ENCODE results near the gene CBARP. TPM values are rescaled to one million over a fixed set of nuclear protein-coding genes. Genes with fewer than 3 reads are reported as not detected.
A peak's percentile ranks its signal among the peaks of the same experiment; 100 is the strongest.

The CBARP gene
- total and polyA plus RNA-seq, 2 of the 13 experiments (the other 11 are each of a cell fraction or from before 2014, with no cell fraction given) = 1.2 to 1.4 TPM

GRCh38 chr19:1283207-1283916 lies 45.6 kb upstream of the CBARP start (continued):
- TF ChIP-seq ZNF33A (CRISPR knock-in tag; IDR thresholded peaks at IDR 0.05; ENCODE audit: borderline replicate concordance) = no peak
- 0 out of 2 replicates have a peak, but pooled peaks have one; percentile 12 for TF ChIP-seq MIER2 (CRISPR knock-in tag; IDR thresholded peaks at IDR 0.05)
- TF ChIP-seq ZNF773 (CRISPR knock-in tag; IDR thresholded peaks at IDR 0.05; ENCODE audit: borderline replicate concordance) = no peak
- TF ChIP-seq TAF1 (CRISPR knock-in tag; IDR thresholded peaks at IDR 0.05) = no peak
- TF ChIP-seq PHB2 (IDR thresholded peaks at IDR 0.05; ENCODE audit: partially characterized antibody) = no peak
- no peak for TF ChIP-seq ZBTB37 (CRISPR knock-in tag; IDR thresholded peaks at IDR 0.05)
- TF ChIP-seq ZBTB8A (CRISPR knock-in tag; IDR thresholded peaks at IDR 0.05; ENCODE audit: borderline replicate concordance, low read depth) = no peak
- TF ChIP-seq SALL2 (CRISPR knock-in tag; IDR thresholded peaks at IDR 0.05) = peak; percentile 68; the same call in 1 of the 2 replicates
- TF ChIP-seq ZNF687 (CRISPR knock-in tag; IDR thresholded peaks at IDR 0.05) = peak; percentile 71
- TF ChIP-seq ZNF124 (CRISPR knock-in tag; IDR thresholded peaks at IDR 0.05) = no peak
- TF ChIP-seq ZBTB40 (IDR thresholded peaks at IDR 0.05) = no peak
- no peak; the same call in 1 of the 2 replicates for TF ChIP-seq ZBTB40 (CRISPR knock-in tag; IDR thresholded peaks at IDR 0.05)
- 0 out of 2 replicates have a peak, but pooled peaks have one; percentile 19 for TF ChIP-seq FOXJ3 (CRISPR knock-in tag; IDR thresholded peaks at IDR 0.05; ENCODE audit: borderline replicate concordance)
- no peak for TF ChIP-seq ZNF451 (CRISPR knock-in tag; IDR thresholded peaks at IDR 0.05)
- TF ChIP-seq ZNF138 (CRISPR knock-in tag; IDR thresholded peaks at IDR 0.05; ENCODE audit: low read depth) = no peak
